Liver (tissue), 10 donors: ENCODE data around the gene ORC2. TPM values are rescaled to one million over a fixed set of nuclear protein-coding genes. Genes with fewer than 3 reads are reported as not detected.
A peak's percentile ranks its signal among the peaks of the same experiment; 100 is the strongest.

Experiments used
- DNase-seq: peaks from one replicate; pipeline ENCODE4 v3.0.0-alpha.2; 2017; ENCODE audit warnings: low spot score
- H3K27ac ChIP-seq, 2 donors: one replicate each; pipeline ENCODE4 v1.7.0; 2013; ENCODE audit warnings: inconsistent platforms in 2 of 2, low read length in 2 of 2, control low read depth in 1 of 2, low read depth in 1 of 2, mild to moderate bottlenecking in 1 of 2
- H3K27me3 ChIP-seq, 4 donors: one replicate each; pipeline versions ENCODE4 v1.6.1 to v1.7.0; 2013; ENCODE audit warnings: low read length in 3 of 4, inconsistent platforms in 1 of 4, mild to moderate bottlenecking in 1 of 4, moderate library complexity in 1 of 4; ENCODE audit not compliant: control insufficient read depth in 4 of 4, insufficient read depth in 4 of 4
- H3K36me3 ChIP-seq, 4 donors: one replicate each; pipeline versions ENCODE4 v1.6.1 to v1.7.0; 2013; ENCODE audit warnings: low read length in 3 of 4, mild to moderate bottlenecking in 3 of 4, low read depth in 1 of 4, moderate library complexity in 1 of 4; ENCODE audit not compliant: control insufficient read depth in 4 of 4, insufficient read depth in 3 of 4
- H3K4me1 ChIP-seq, 4 donors: one replicate each; pipeline versions ENCODE4 v1.6.1 to v1.7.0; 2013; ENCODE audit warnings: low read length in 3 of 4, mild to moderate bottlenecking in 3 of 4, moderate library complexity in 1 of 4; ENCODE audit not compliant: control insufficient read depth in 4 of 4, insufficient read depth in 4 of 4
- H3K4me3 ChIP-seq, 3 donors: one replicate each; pipeline versions ENCODE4 v1.6.1 to v1.7.0; 2013; ENCODE audit warnings: low read length in 3 of 3, control low read depth in 1 of 3, low read depth in 1 of 3, mild to moderate bottlenecking in 1 of 3
- H3K9ac ChIP-seq, 2 donors: one replicate each; pipeline ENCODE4 v1.7.0; 2013; ENCODE audit warnings: low read length in 2 of 2, mild to moderate bottlenecking in 2 of 2, moderate library complexity in 2 of 2, control low read depth in 1 of 2, low read depth in 1 of 2
- H3K9me3 ChIP-seq, 4 donors: one replicate each; pipeline versions ENCODE4 v1.6.1 to v1.7.0; 2013; ENCODE audit warnings: low read length in 3 of 4; ENCODE audit not compliant: control insufficient read depth in 4 of 4
- EGR1 ChIP-seq, 2 donors: IDR thresholded peaks; 2 replicates each; pipeline ENCODE4 v1.6.1; 2016 to 2018; ENCODE audit warnings: antibody characterized with exemption in 2 of 2, low read depth in 2 of 2
- SP1 ChIP-seq: IDR thresholded peaks from 2 replicates; pipeline ENCODE4 v1.6.1; 2018; ENCODE audit warnings: antibody characterized with exemption, mild to moderate bottlenecking
- TAF1 ChIP-seq: conservative IDR thresholded peaks from 2 replicates; pipeline ENCODE4 v1.6.1; 2016; ENCODE audit warnings: antibody characterized with exemption, mild to moderate bottlenecking
- YY1 ChIP-seq: IDR thresholded peaks from 2 replicates; pipeline ENCODE4 v1.6.1; 2016; ENCODE audit warnings: antibody characterized with exemption, mild to moderate bottlenecking
- WGBS: extraction: QIAGEN DNeasy Blood & Tissue Kit; methylation state at CpG from one replicate; pipeline ENCODE4 v1.1.7; 2013; 5-methylcytosine and 5-hydroxymethylcytosine counted together
- polyA plus RNA-seq, 2 donors: library from polyadenylated mRNA; stranded (reverse) in 1 of 2; unstranded in 1 of 2; fragments of 200-250 nt in 1 of 2; fragments of >200 nt in 1 of 2; fragmentation: Nextera tagmentation in 1 of 2; extraction: Ambion mirVana in 1 of 2; gene quantifications; one replicate each; pipeline versions ENCODE4 v1.2.1 to v1.2.3, GENCODE V29; 2013 to 2015
- small RNA-seq: library from RNA; depleted of rRNA; stranded (forward); fragments of <200 nt; gene quantifications from one replicate; pipeline ENCODE3, GENCODE V24; 2014
- total RNA-seq, 2 donors: library from RNA; depleted of rRNA; stranded (reverse); fragments of >200 nt; gene quantifications; one replicate each; pipeline ENCODE4 v1.2.3, GENCODE V29; 2014
- TF ChIP-seq, protein P1 (sequence below): IDR thresholded peaks from 2 replicates; pipeline ENCODE4 v1.6.1; 2016; ENCODE audit warnings: antibody characterized with exemption
- TF ChIP-seq, protein P2 (sequence below): IDR thresholded peaks from 2 replicates; pipeline ENCODE4 v1.6.1; 2016; ENCODE audit warnings: antibody characterized with exemption, mild to moderate bottlenecking
- donor health status: healthy.
- donor health status: healthy.
- donor health status: healthy.
- donor health status: healthy.
- donor health status: healthy.

Gene ORC2
- total and polyA plus RNA-seq, 4 donors, result 2.0 to 13.2 (median 11.6) TPM

DNA sequence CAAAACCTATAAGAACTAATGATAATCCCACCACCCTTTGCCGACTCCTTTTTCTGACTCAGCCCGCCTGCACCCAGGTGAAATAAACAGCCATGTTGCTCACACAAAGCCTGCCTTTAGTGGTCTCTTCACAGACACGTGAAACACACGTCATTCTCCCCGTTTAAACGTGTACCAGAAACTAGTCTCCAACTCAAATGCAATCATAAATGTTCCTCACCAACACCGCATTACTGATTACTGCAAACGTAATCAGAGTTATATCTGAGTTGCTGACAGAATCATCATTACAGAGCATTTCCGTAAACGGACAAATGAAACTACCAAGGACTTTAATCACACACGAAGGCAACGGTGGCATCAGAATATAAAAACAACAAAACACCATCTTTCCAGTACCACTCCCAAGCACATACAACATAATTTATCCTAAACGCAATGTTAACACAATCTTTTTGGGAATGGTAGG, 100.9 kb downstream of the ORC2 start (continued):
- TF ChIP-seq, protein P1, sequence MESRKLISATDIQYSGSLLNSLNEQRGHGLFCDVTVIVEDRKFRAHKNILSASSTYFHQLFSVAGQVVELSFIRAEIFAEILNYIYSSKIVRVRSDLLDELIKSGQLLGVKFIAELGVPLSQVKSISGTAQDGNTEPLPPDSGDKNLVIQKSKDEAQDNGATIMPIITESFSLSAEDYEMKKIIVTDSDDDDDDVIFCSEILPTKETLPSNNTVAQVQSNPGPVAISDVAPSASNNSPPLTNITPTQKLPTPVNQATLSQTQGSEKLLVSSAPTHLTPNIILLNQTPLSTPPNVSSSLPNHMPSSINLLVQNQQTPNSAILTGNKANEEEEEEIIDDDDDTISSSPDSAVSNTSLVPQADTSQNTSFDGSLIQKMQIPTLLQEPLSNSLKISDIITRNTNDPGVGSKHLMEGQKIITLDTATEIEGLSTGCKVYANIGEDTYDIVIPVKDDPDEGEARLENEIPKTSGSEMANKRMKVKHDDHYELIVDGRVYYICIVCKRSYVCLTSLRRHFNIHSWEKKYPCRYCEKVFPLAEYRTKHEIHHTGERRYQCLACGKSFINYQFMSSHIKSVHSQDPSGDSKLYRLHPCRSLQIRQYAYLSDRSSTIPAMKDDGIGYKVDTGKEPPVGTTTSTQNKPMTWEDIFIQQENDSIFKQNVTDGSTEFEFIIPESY, result no peak

DNA sequence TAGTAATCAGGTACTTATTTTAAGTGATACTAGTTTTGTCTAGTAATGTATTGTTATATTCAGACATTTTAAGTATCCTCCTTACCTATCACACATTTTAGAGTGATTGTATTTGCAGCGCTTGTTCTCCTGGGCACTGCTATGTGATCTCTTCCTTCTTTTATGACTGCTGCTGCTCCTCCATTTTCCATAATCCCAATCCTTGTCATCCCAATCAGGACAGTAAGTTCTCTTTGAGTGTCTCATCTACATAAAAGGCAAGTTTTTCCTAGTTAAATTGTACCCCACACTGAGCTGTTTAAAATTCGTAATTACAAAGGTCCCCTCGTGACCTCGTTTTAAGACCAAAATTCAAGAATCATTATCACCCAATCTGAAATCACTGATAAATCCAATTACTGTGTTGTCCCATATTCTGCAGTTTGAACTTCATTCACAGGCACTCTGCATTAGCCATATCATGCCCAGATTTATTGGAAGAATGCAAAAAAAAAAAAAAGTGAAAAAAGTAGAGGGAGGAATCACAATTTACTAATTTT, 101.8 kb downstream of the ORC2 start:
- no peak for DNase-seq

DNA sequence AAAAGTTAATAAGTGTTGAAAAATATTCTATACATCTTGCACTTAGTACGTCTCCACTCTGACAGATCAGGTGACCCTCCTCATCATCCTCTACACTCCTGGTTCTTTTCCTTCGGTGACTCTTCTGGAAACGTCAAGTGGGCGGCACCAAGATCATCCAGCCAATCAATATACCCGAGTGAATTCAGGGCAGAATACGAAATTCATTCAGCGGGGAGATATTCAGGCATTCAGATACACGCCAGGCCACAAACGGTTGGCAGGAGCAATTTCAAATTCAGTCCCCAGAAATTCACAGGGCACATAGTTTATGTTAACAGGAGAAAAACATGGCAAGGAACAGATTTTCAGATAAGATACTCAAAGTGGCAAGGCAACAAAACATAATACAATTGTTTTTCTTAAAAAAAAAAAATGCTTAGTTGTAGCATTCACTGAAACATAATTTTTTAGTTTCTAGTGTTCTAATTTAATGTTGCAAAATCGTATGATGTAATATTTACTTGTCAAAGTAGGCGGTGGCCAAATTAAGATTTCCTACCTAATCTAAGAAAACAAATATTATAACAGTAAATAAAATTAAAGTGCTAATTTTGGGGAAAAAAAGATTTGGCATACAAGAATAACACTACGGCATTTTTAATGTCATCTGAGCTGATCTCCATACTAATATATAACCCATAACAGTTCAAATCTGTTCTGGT, 103.2 kb downstream of the ORC2 start:
- Histone ChIP-seq H3K9ac (peak overlapping the region; percentile 47 to 99), H3K4me1 (peaks cover under 1 to 32% (median 27%) of the 10 kb centered on the region in 4 donors), H3K27me3 (no peaks in the 10 kb centered on the region), H3K9me3 (no peaks in the 10 kb centered on the region), H3K4me3 (peak overlapping the region in 1 of 3 donors; percentile 11), H3K27ac (peak overlapping the region; percentile 45 to 65), H3K36me3 (peaks cover 13 to 42% (median 34%) of the 10 kb centered on the region in 4 donors)
- 16% methylated on average over 12 of the region's 12 CpGs for WGBS
- no peak for DNase-seq
- TF ChIP-seq SP1 (peak; percentile 15), TAF1 (peak; percentile 86), EGR1 (IDR thresholded peaks at IDR 0.05; ENCODE audit: low read depth in 2 of 2) (no peak)

More for the DNA sequence above, 101.8 kb downstream of the ORC2 start:
- peaks cover 4 to 32% (median 25%) of the 10 kb centered on the region in 4 donors for H3K36me3 ChIP-seq
- no peaks in the 10 kb centered on the region for H3K27me3 ChIP-seq
- H3K27ac ChIP-seq, result peak overlapping the region; percentile 45 to 100
- 6% methylated on average over 4 of the region's 4 CpGs for WGBS
- H3K9ac ChIP-seq, result peak overlapping the region; percentile 47 to 99
- TF ChIP-seq, protein P2, sequence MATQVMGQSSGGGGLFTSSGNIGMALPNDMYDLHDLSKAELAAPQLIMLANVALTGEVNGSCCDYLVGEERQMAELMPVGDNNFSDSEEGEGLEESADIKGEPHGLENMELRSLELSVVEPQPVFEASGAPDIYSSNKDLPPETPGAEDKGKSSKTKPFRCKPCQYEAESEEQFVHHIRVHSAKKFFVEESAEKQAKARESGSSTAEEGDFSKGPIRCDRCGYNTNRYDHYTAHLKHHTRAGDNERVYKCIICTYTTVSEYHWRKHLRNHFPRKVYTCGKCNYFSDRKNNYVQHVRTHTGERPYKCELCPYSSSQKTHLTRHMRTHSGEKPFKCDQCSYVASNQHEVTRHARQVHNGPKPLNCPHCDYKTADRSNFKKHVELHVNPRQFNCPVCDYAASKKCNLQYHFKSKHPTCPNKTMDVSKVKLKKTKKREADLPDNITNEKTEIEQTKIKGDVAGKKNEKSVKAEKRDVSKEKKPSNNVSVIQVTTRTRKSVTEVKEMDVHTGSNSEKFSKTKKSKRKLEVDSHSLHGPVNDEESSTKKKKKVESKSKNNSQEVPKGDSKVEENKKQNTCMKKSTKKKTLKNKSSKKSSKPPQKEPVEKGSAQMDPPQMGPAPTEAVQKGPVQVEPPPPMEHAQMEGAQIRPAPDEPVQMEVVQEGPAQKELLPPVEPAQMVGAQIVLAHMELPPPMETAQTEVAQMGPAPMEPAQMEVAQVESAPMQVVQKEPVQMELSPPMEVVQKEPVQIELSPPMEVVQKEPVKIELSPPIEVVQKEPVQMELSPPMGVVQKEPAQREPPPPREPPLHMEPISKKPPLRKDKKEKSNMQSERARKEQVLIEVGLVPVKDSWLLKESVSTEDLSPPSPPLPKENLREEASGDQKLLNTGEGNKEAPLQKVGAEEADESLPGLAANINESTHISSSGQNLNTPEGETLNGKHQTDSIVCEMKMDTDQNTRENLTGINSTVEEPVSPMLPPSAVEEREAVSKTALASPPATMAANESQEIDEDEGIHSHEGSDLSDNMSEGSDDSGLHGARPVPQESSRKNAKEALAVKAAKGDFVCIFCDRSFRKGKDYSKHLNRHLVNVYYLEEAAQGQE, result no peak
- peak; percentile 15 for TF ChIP-seq YY1
- H3K4me1 ChIP-seq, result peaks cover 2 to 36% (median 28%) of the 10 kb centered on the region in 4 donors
- H3K9me3 ChIP-seq, result no peaks in the 10 kb centered on the region
- peak overlapping the region; percentile 59 to 89 (median 71) for H3K4me3 ChIP-seq

Small RNAs within 50 kb of the gene (small RNA-seq; reads per million reads assigned to genes)
- gene RF00019 (not detected), gene RNU6-312P (not detected), gene RNU6-762P (not detected)

Other genes with a start within 250 kb of the ORC2 start
- gene BZW1, start 151.8 kb downstream of the ORC2 start, total RNA-seq, result 100 to 1,000 TPM; 169 to 189 TPM
- gene BZW1, start 151.8 kb downstream of the ORC2 start, polyA plus RNA-seq, result 100 to 1,000 TPM in 1 of 2 donors, 10 to 100 TPM in 1; 63.0 to 154 TPM
- 10 to 100 TPM; 69.9 to 86.3 TPM for gene CLK1, start 99.0 kb downstream of the ORC2 start, total RNA-seq
- gene CLK1, start 99.0 kb downstream of the ORC2 start, polyA plus RNA-seq, result 10 to 100 TPM; 21.2 to 53.7 TPM
- 10 to 100 TPM; 30.7 to 35.4 TPM for gene PPIL3, start 74.6 kb downstream of the ORC2 start, total RNA-seq
- 1 to 10 TPM; 8.6 to 9.1 TPM for gene PPIL3, start 74.6 kb downstream of the ORC2 start, polyA plus RNA-seq
- gene NIF3L1, start 74.3 kb downstream of the ORC2 start, total RNA-seq, result 10 to 100 TPM; 19.0 to 20.7 TPM
- 10 to 100 TPM; 13.2 to 14.0 TPM for gene NIF3L1, start 74.3 kb downstream of the ORC2 start, polyA plus RNA-seq
- 10 to 100 TPM in 1 of 2 donors, 1 to 10 TPM in 1; 7.7 to 15.4 TPM for gene HYCC2, start 108.0 kb upstream of the ORC2 start, total RNA-seq
- gene HYCC2, start 108.0 kb upstream of the ORC2 start, polyA plus RNA-seq, result 1 to 10 TPM; 1.5 to 3.9 TPM
- 10 to 100 TPM; 34.2 to 58.4 TPM for gene NDUFB3, start 108.3 kb upstream of the ORC2 start, total RNA-seq
- 100 to 1,000 TPM in 1 of 2 donors, 10 to 100 TPM in 1; 48.1 to 177 TPM for gene NDUFB3, start 108.3 kb upstream of the ORC2 start, polyA plus RNA-seq
- 100 to 1,000 TPM in 1 of 2 donors, 10 to 100 TPM in 1; 34.0 to 169 TPM for gene CFLAR, start 152.5 kb upstream of the ORC2 start, total RNA-seq
- gene CFLAR, start 152.5 kb upstream of the ORC2 start, polyA plus RNA-seq, result 10 to 100 TPM; 24.4 to 56.9 TPM
- 10 to 100 TPM in 1 of 2 donors, 1 to 10 TPM in 1; 8.7 to 13.6 TPM for gene CASP10, start 219.5 kb upstream of the ORC2 start, total RNA-seq
- 1 to 10 TPM; 2.2 to 2.6 TPM for gene CASP10, start 219.5 kb upstream of the ORC2 start, polyA plus RNA-seq